PC-3 (cell line): ENCODE results near the gene SFSWAP.

Source experiments
- EZH2 ChIP-seq: fragments of 300-600 bp; sonication (generic); IDR thresholded peaks from one replicate; pipeline ENCODE4 v1.6.1; 2017; ENCODE audit warnings: antibody characterized with exemption, mild to moderate bottlenecking, low read length; ENCODE audit not compliant: unreplicated experiment
- TF ChIP-seq, protein P1 (sequence below): fragments of 300-600 bp; sonication (generic); conservative IDR thresholded peaks from 2 replicates; pipeline ENCODE4 v1.5.1; 2017; ENCODE audit warnings: antibody characterized with exemption, low read depth, mild to moderate bottlenecking, low read length

DNA sequence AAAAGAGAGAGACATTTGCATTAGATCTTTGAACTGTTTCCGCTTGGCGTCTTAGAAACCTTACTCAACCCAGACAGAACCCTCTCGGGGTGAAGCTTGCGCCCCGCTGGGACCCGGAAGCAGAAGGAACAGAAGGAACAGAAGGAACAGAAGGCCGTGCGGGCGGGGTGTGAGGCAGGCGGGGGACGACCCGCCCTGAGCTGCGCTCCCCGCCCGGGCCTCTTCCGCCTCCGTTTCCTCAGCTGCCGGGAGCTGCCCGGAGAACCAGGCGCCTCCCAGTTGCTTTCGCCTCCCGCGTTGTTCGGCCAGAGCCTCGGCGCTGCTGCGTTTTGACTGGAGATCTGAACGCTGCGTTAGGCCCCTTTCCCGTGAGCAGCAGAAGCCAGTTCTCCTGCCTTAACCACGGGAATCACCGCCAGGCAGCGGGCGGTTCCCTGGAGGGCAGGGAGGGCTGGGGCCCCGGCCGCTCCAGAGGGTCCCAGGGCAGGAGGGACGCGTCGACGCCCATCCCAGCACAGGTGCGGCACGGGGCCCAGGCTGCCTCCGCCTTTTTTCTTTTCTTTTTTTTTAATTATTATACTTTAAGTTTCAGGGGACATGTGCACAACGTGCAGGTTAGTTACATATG lies 98.0 kb downstream of the SFSWAP start:
- TF ChIP-seq, protein P1, sequence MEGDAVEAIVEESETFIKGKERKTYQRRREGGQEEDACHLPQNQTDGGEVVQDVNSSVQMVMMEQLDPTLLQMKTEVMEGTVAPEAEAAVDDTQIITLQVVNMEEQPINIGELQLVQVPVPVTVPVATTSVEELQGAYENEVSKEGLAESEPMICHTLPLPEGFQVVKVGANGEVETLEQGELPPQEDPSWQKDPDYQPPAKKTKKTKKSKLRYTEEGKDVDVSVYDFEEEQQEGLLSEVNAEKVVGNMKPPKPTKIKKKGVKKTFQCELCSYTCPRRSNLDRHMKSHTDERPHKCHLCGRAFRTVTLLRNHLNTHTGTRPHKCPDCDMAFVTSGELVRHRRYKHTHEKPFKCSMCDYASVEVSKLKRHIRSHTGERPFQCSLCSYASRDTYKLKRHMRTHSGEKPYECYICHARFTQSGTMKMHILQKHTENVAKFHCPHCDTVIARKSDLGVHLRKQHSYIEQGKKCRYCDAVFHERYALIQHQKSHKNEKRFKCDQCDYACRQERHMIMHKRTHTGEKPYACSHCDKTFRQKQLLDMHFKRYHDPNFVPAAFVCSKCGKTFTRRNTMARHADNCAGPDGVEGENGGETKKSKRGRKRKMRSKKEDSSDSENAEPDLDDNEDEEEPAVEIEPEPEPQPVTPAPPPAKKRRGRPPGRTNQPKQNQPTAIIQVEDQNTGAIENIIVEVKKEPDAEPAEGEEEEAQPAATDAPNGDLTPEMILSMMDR: no peak
- TF ChIP-seq EZH2: no peak
